GM18951 (cell line): ENCODE data around the gene ARHGEF18.
"Not testable (repeated sequence)": the region's sequence is repeated elsewhere in the genome, so short reads cannot be mapped to it uniquely, and the experiment has no call there.

Experiments used
- POLR2A ChIP-seq: IDR thresholded peaks from 4 replicates; pipeline ENCODE4 v1.6.1; 2011; ENCODE audit warnings: mild to moderate bottlenecking; ENCODE audit not compliant: insufficient read length, insufficient read depth; ENCODE audit errors: extremely low read depth
- in situ Hi-C: fragments of 300-500 bp; cut with MboI; formaldehyde crosslinking; loops from one replicate; pipeline ENCODE4 v1.12.0; 2022; ENCODE audit warnings: low sequenced_read_pairs, mixed read lengths, inconsistent platforms; ENCODE audit not compliant: unreplicated experiment

ARHGEF18 gene

DNA sequence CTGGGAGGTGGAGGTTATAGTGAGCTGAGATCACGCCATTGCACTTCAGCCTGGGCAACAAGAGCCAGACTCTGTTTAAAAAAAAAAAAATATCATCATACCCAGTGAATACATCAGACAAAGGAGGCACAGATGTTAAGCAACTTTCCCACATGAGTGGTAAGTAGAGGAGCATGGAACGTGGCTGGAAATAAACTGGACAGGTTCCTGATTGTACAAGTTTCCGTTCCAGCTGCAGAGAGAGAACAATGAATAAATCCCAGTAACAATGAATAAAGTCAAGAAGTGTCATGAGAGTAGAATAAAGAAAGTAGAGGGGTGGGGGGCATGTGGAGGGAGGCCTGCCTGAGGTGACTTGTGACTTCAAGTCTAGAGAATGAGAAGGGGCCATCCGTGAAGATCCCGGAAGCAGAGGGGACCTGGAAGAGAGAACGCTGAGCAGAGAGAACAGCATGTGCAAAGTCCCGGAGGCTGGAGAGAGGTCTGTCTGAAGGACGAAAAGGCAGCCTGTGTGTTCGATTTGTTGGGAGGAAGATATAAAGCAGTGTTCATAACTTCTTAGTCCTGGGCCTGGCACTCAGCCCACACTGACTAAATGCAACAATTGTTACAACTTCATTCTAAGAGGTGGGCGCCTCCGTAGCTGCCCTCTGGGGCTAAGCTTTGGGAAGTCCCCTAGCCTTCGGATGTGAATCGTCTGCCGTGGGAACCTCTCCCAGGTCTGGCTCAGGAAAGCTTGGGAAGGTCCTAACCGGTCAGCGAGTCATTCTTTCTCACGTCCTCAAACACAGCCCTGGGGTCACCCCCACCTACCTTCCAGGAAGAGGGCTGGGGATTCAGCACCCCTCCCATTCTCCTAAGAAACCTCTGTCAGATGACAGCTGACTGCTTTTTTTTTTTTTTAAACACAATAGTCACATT, 15.3 kb upstream of the ARHGEF18 start:
- in situ Hi-C loops: no loop called here
- no peak for TF ChIP-seq POLR2A

DNA sequence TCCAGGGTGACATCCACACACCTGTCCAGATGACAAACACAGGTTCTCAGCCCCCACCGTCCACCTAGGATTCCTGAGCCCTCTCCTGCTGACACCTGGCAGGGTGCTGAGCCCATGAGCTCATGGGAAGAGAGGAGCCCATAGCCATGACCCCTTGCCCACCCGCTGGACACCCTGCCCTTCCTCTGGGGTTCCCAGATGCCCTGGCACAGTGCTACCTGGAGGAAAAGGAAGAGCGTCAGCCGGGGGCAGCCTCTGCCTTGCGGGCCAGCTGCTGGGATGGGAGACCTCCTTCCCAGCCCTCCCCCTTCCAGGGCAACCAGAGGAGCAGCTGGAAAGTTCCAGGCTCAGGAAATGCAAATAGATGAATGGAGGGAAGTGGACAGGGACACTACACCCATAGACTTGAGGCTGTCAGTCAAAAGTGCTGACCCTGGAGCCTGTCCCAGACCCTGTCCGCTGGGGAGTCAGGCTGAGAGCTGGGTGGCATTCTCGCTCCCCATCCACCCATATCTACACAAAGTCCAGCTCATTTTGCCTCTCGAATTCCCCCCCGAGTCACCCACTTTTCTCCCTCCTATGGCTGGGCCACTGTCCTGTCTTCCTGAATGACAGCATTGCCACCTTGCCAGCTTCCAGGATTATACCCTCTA, 12.3 kb upstream of the ARHGEF18 start:
- in situ Hi-C loops: no loop called here
- no peak for TF ChIP-seq POLR2A

DNA sequence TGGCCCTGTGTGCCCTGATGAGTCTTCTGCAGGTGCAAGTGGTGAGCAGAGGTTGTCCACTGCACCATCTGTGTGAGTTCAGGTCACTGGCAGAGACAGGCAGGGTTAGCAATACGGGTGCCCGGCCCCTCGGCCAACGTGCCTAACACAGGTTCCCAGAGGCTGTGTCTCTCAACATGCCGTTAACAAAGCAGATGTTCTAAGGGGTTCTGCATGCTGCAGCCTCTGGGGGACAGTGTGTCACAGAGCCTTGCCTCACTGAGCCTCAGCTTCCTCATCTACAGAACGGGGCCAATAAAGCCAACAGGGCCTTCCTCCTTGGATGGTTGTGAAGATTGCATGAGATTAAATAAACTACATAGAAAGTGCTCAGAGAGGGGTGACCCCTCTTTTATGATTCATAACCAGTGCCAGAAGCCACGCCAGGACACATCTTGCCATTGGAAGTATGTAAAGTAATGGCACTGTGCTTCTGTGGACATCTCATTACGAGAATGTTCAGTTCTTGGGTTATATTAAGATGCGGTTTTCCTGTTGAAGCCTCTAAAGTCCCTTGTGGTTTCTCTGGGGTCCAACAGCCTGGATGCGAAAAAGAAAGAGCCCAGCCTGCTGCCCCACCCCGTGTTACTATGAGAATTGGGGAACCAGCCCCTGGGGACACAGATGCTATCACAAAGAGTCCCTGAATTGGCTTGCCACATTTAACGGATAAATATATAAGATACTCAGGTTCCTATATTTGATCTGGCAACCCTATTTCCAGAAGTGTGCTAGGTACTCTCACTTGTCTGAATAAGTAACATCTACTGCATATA, 11.2 kb upstream of the ARHGEF18 start:
- in situ Hi-C loops: no loop called here
- peak; percentile 35 for TF ChIP-seq POLR2A

DNA sequence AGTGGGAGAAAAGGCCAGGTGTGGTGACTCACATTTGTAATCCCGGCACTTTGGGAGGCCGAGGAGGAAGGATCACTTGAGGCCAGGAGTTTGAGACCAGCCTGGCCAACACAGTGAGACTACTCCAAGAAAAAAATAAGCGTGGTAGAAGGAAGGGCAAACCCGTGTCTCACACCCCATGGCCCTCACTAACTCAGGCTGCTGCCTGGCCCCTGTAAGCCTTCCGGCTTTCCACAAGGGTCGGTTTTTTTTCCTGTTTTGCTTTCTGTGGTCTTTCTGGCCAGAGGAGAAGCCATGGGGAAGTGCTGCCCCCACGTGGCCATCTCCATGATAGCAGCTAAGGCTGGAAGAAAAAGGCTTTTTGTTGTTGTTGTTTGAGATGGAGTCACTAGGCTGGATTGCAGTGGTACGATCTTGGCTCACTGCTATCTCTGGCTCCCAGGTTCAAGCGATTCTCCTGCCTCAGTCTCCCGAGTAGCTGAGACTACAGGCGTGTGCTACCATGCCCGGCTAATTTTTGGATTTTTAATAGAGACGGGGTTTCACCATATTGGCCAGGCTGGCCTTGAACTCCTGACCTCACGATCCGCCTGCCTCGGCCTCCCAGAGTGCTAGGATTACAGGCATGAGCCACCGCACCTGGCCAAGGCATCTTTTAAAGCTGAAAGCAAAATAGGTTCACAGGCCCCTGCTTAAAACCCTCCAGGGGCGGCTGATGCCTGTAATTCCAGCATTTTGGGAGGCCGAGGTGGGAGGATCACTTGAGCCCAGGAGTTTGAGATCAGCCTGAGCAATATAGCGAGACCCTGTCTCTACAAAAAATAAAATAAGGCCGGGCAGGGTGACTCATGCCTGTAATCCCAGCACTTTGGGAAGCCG, 7.5 kb upstream of the ARHGEF18 start:
- TF ChIP-seq POLR2A: no peak
- in situ Hi-C loops: no loop called here

DNA sequence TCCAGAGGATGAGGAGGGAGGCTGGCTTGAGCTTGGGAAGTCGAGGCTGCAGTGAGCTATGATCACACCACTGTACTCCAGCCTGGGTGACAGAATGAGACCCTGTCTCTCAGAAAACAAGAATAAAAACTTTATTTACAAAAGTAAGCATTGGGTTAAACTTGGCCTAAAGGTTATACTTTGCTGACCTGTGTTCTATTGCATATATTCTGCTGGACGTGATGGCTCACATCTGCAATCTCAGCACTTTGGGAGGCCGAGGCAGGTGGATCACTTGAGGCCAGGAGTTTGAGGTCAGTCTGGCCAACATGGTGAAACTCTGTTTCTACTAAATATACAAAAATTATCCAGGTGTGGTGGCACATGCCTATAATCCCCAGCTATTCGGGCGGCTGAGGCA, 6.6 kb upstream of the ARHGEF18 start:
- in situ Hi-C loops: no loop called here
- no peak for TF ChIP-seq POLR2A

DNA sequence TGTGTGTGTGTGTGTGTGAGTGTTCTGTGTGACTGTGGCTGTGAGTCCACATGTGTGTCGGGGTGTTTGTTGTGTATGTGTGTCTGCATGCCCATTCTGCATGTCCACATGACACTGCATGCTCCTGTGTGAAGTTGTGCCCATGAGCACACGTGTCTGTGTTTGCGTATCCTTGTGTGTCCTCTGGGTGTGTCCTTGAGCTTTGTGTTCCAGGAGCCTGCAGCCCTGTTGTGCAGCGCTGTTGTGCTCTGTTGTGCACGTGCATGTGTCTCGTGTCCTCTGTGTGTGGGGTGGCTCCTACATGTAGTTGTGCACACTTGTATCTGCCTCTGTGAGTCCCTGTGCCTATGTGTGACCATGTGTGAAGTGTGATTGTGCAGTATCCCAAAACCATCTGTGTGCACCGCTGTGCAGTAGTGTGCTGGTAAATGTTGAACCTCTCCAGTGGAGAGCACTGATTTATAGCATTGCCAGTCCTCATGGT, 2.2 kb upstream of the ARHGEF18 start:
- in situ Hi-C loops: no loop called here
- no peak for TF ChIP-seq POLR2A

DNA sequence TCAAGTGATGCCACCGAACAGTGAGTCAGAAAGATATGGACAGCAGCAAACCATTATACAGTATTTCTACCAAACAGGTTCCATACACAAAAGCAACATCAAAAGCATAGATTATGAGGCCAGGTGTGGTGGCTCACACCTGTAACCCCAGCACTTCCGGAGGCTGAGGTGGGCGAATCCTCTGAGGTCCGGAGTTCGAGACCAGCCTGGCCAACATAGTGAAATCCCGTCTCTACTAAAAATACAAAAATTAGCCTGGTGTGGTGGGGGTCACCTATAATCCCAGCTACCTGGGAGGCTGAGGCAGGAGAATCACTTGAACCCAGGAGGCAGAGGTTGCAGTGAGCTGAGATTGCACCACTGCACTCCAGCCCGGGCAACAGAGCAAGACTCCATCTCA, 1.7 kb upstream of the ARHGEF18 start:
- in situ Hi-C loops: not testable (repeated sequence)

DNA sequence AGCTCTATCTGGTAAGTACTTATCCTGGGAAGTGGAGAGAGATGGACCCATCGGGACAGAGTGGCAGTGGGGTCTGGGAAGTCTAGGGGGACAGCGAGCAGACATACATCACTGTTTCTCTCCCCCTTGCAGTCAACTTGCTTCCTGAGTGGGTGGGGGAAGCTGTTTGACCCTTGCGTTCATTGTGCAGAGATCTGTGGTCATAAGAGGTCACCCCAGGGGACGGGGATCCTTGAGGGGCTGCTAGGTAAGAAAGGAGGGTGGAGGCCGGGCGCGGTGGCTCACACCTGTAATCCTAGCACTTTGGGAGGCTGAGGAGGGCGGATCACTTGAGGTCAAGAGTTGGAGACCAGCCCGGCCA, 474 bp downstream of the ARHGEF18 start:
- no peak for TF ChIP-seq POLR2A
- in situ Hi-C loops: no loop called here

DNA sequence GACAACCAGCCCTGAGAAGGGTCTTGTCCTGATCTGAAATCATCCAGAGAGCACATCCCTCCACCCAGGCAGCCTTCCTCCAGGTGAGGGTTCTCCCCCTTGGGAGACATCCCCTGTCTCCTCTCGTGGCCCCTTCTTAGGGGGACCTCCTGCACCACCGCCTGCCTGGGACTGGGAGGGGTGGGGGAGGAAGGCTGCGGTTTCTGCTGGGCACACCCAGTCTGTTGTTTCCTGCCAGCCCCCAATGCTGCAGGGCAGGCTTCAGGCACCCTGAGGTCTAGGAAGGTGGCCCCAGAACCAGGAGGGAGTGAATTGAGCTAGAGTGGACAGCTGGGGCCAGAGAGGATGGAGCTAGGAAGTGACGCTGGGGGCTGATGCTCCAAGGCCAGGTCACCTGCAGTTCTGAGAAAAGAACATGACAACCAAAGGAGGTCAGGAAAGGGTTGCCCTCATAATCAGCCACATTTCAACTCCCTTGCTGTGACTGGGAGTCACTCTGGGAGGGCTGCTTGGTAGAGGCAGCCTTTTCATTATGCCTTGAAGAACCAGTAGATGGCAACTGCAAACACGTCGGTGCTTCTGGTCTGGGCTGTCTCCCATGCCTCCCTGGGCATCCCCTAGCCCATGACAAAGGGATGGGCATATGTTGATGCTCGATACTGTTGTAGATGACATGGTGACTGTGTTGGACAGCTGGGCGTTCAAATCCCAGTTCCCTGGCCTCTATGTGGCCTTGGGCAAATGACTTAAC, 1.4 kb downstream of the ARHGEF18 start:
- in situ Hi-C loops: no loop called here
- TF ChIP-seq POLR2A: peak; percentile 21

DNA sequence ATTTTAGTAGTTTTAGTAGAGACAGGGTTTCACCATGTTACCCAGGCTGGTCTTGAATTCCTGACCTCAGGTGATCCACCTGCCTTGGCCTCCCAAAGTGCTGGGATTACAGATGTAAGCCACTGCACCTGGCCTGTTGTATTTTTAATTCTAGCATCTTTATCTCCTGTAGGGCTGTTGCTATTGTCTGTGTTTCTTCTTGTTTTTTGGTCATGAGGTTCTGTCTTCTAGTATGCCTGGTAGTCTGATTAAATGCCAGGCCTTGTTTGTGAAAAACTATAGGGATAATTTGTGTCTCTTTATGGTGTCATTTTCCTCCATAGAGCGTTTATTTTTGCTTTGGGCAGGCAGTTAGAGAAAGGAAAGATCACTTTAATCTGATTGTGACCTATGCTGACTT, 3.1 kb downstream of the ARHGEF18 start:
- in situ Hi-C loops: no loop called here
- TF ChIP-seq POLR2A: no peak

DNA sequence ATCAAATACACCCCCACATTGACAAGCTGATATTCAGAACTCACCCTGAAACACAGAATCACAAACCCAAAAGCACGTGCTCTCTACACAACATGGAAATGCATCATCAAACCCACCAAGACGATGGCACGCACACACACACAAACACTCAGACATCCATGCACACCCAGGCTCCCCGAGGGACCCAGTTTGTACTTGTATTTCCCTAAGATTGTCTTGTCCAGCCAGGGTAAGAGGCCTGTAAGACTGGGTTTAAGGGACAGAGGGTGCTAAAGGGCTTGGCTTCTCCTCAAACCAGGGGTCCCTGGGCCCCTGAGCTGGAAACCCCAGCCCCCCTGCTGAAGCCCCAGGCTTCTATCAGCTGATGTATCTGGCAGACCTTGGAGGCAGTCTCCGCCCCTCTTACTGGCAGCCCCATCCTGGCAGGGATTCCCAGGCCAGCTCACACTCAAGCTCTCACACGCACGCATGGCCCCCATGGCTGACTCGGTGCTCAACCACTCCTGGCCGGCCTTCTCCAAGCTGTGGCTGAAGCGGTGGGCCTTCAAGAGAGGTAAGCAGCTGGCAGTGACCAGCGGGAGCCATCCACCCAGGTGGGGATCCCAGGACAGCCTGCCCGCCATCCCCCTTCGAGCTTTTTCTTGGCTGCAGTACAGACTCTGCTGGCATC, 6.5 kb downstream of the ARHGEF18 start:
- in situ Hi-C loops: no loop called here
- no peak for TF ChIP-seq POLR2A
